Bone marrow (tissue), 2 donors: ENCODE data around the gene GNE.
"Not testable (repeated sequence)": the region's sequence is repeated elsewhere in the genome, so short reads cannot be mapped to it uniquely, and the experiment has no call there.

Source experiments
- DNase-seq, 2 donors: peaks; one replicate each; lab custom pipeline; 2025; lab: John Stamatoyannopoulos, UW

GNE gene

GRCh38 chr9:36258208-36258995 is at the start of gene GNE:
GNE (minus strand) TSS chr9:36258448; CDS start chr9:36249355, 9,093 bp downstream.
- peak; percentile 88 to 94 for DNase-seq

GRCh38 chr9:36306471-36307306 is 48.4 kb upstream of the GNE start:
- no peak for DNase-seq

GRCh38 chr9:36304366-36304765 is 46.1 kb upstream of the GNE start:
- not testable (repeated sequence) for DNase-seq

GRCh38 chr9:36301227-36301626 is 43.0 kb upstream of the GNE start:
- no peak for DNase-seq

GRCh38 chr9:36298566-36298965 is 40.3 kb upstream of the GNE start:
- DNase-seq: no peak

- no peak for DNase-seq
Measured at GRCh38 chr9:36297798-36298197, 39.5 kb upstream of the GNE start.

- not testable (repeated sequence) for DNase-seq
Measured at GRCh38 chr9:36294996-36295395, 36.7 kb upstream of the GNE start.

GRCh38 chr9:36293918-36294317 is 35.7 kb upstream of the GNE start:
- no peak for DNase-seq

- no peak for DNase-seq
Measured at GRCh38 chr9:36293171-36293570, 34.9 kb upstream of the GNE start.

GRCh38 chr9:36292641-36293040 is 34.4 kb upstream of the GNE start:
- DNase-seq: no peak

GRCh38 chr9:36290996-36291395 is 32.7 kb upstream of the GNE start:
- no peak for DNase-seq

- no peak for DNase-seq
Measured at GRCh38 chr9:36289836-36290435, 31.7 kb upstream of the GNE start.

GRCh38 chr9:36288070-36288469 is 29.8 kb upstream of the GNE start:
- no peak for DNase-seq

- DNase-seq: no peak
Measured at GRCh38 chr9:36286388-36286787, 28.1 kb upstream of the GNE start.

- DNase-seq: no peak
Measured at GRCh38 chr9:36284226-36284625, 26.0 kb upstream of the GNE start.

GRCh38 chr9:36282275-36282674 is 24.0 kb upstream of the GNE start:
- DNase-seq: no peak

- DNase-seq: no peak
Measured at GRCh38 chr9:36280989-36281388, 22.7 kb upstream of the GNE start.

- DNase-seq: no peak
Measured at GRCh38 chr9:36278243-36278642, 20.0 kb upstream of the GNE start.

- no peak for DNase-seq
Measured at GRCh38 chr9:36276781-36277181, 18.5 kb upstream of the GNE start.

- no peak for DNase-seq
Measured at GRCh38 chr9:36276254-36276653, 18.0 kb upstream of the GNE start.

GRCh38 chr9:36275060-36275459 is 16.8 kb upstream of the GNE start:
- no peak for DNase-seq

GRCh38 chr9:36273354-36273753 is 15.1 kb upstream of the GNE start:
- not testable (repeated sequence) for DNase-seq

- no peak for DNase-seq
Measured at GRCh38 chr9:36268007-36268427, 9.8 kb upstream of the GNE start.
